Activated naive CD4-positive, alpha-beta T cell treated with anti-CD3 and anti-CD28 coated beads for 36 hours (primary cell): Measurements from ENCODE around the gene MSH3. TPM values are rescaled to one million over a fixed set of nuclear protein-coding genes. Genes with fewer than 3 reads are reported as not detected.

Source experiments
- CTCF ChIA-PET: fragments of 350-600 bp; sonication (Branson Sonifier 250); formaldehyde crosslinking; loops from one replicate; lab custom pipeline; 2021; ENCODE audit warnings: antibody characterized with exemption; lab: Charles Lee
- DNase-seq: peaks from one replicate; pipeline ENCODE4 v3.0.0-alpha.2; 2020
- H3K27ac Mint-ChIP-seq: one replicate; pipeline ENCODE4 v1.8.0; 2021; ENCODE audit warnings: mild to moderate bottlenecking, mixed read lengths
- H3K27me3 Mint-ChIP-seq: one replicate; pipeline ENCODE4 v1.8.0; 2021; ENCODE audit warnings: low read depth, mixed read lengths
- H3K36me3 Mint-ChIP-seq: one replicate; pipeline ENCODE4 v1.8.0; 2021; ENCODE audit warnings: low read depth, mixed read lengths
- H3K4me1 Mint-ChIP-seq: one replicate; pipeline ENCODE4 v1.8.0; 2021; ENCODE audit warnings: low read depth, mixed read lengths
- H3K4me3 Mint-ChIP-seq: one replicate; pipeline ENCODE4 v1.8.0; 2021; ENCODE audit warnings: mild to moderate bottlenecking, moderate library complexity, mixed read lengths
- H3K9me3 Mint-ChIP-seq: one replicate; pipeline ENCODE4 v1.8.0; 2021; ENCODE audit warnings: mixed read lengths
- intact Hi-C: fragments of 100-400 bp; cut with micrococcal nuclease; formaldehyde crosslinking; loops from one replicate; pipeline ENCODE4 v1.15.1; 2023
- total RNA-seq, 2 experiments: library from RNA; stranded (reverse); gene quantifications; one replicate each; pipeline ENCODE4 v1.2.3, GENCODE V29; 2021

Gene MSH3
- total RNA-seq, 2 experiments from 2014 or later = 25.1 to 25.8 TPM

DNA sequence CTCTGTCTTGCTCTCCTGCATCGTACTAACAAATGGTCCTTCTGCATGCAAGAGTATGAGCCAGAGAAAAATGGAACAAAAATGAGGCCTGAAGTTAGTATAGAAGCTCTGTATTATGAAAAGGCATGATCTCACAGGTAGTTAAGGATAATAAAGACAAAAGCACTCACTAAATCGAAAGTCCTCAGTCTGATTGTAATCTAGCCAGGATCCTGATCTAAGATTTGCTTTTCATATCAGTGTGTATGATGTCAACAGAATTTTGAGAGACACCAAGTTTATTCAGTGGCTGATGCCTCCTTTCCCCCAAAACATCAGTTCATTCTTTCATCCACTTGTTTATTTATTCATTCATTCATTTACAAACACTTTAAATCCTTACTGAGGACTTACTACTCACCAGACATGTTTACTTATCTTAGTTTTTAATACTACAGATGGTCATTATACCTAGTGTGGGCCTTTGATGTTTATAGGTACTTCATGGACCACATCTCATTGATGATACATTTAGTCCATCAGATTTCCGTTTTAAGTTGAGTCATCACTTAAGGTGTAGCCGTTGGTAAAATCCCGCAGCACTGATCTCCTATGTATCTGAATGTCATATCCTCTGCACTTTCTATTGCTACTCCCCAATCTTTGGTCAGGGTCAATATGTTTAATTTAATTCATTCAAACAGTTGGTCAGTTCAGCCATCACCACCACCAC, 105.6 kb downstream of the MSH3 start:
- Mint-ChIP-seq H3K4me1 (peaks cover 56% of the 10 kb centered on the region), H3K4me3 (no peak overlapping the region), H3K36me3 (peaks cover 22% of the 10 kb centered on the region), H3K27ac (no peak overlapping the region), H3K9me3 (no peaks in the 10 kb centered on the region), H3K27me3 (no peaks in the 10 kb centered on the region)
- CTCF ChIA-PET = no interaction called here
- DNase-seq = no peak
- intact Hi-C loops = loop anchor here (5.0 kb wide), 2 partner anchors 347 to 353 kb away; partner anchors contain the start of gene ZFYVE16

GRCh38 chr5:80760680-80761079, 106.2 kb downstream of the MSH3 start:
- Mint-ChIP-seq H3K27me3 (no peaks in the 10 kb centered on the region), H3K36me3 (peaks cover 25% of the 10 kb centered on the region), H3K4me1 (peaks cover 50% of the 10 kb centered on the region), H3K9me3 (no peaks in the 10 kb centered on the region), H3K4me3 (no peak overlapping the region), H3K27ac (no peak overlapping the region)
- intact Hi-C loops = no loop called here
- no peak for DNase-seq
- CTCF ChIA-PET = no interaction called here

DNA sequence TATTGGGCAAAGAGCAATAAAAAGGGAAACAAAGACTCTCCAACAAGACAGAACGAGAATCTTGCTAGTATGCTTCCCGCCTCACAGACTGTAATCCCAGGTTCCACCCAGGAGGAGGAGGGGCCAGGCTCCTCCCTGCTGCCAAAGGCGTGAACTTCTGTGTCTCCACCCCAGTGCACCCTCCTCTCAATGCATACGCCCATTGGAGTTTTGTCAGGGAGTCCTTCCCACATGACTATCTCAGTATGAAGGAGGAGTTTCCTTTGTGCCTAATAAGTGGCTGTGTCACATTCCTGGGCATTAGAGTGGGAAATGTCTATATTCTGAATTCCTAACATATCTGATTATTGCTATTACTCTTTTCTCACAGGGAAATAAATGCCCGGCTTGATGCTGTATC, 106.7 kb downstream of the MSH3 start:
- intact Hi-C loops = no loop called here
- Mint-ChIP-seq H3K27me3 (no peaks in the 10 kb centered on the region), H3K9me3 (no peaks in the 10 kb centered on the region), H3K4me3 (no peak overlapping the region), H3K27ac (no peak overlapping the region), H3K4me1 (peaks cover 45% of the 10 kb centered on the region), H3K36me3 (peaks cover 26% of the 10 kb centered on the region)
- CTCF ChIA-PET = no interaction called here
- DNase-seq = no peak

GRCh38 chr5:80761966-80762365, 107.5 kb downstream of the MSH3 start:
- Mint-ChIP-seq H3K9me3 (no peaks in the 10 kb centered on the region), H3K4me1 (peaks cover 37% of the 10 kb centered on the region), H3K27ac (no peak overlapping the region), H3K4me3 (no peak overlapping the region), H3K36me3 (peaks cover 26% of the 10 kb centered on the region), H3K27me3 (no peaks in the 10 kb centered on the region)
- no peak for DNase-seq
- intact Hi-C loops = no loop called here
- CTCF ChIA-PET = interaction anchor here (0.6 kb wide), 1 partner anchor 74 kb away, joined by 3 read pairs; no protein-coding TSS in a partner anchor

GRCh38 chr5:80762573-80762972, 108.1 kb downstream of the MSH3 start:
- Mint-ChIP-seq H3K4me1 (peaks cover 33% of the 10 kb centered on the region), H3K27ac (no peak overlapping the region), H3K27me3 (no peaks in the 10 kb centered on the region), H3K4me3 (no peak overlapping the region), H3K9me3 (no peaks in the 10 kb centered on the region), H3K36me3 (peaks cover 26% of the 10 kb centered on the region)
- intact Hi-C loops = no loop called here
- DNase-seq = no peak
- CTCF ChIA-PET = no interaction called here

GRCh38 chr5:80763211-80763610, 108.8 kb downstream of the MSH3 start:
- CTCF ChIA-PET = no interaction called here
- intact Hi-C loops = no loop called here
- no peak for DNase-seq
- Mint-ChIP-seq H3K4me3 (no peak overlapping the region), H3K27ac (no peak overlapping the region), H3K9me3 (no peaks in the 10 kb centered on the region), H3K27me3 (no peaks in the 10 kb centered on the region), H3K4me1 (peaks cover 26% of the 10 kb centered on the region), H3K36me3 (peaks cover 22% of the 10 kb centered on the region)

- no peak for DNase-seq
- CTCF ChIA-PET = interaction anchor here (0.6 kb wide), 2 partner anchors 237 to 434 kb away, joined by 4 to 5 read pairs; no protein-coding TSS in a partner anchor
- Mint-ChIP-seq H3K27me3 (no peaks in the 10 kb centered on the region), H3K27ac (no peak overlapping the region), H3K9me3 (no peaks in the 10 kb centered on the region), H3K4me1 (peaks cover 24% of the 10 kb centered on the region), H3K4me3 (no peak overlapping the region), H3K36me3 (peaks cover 25% of the 10 kb centered on the region)
- intact Hi-C loops = no loop called here
Observed at GRCh38 chr5:80763873-80764647, 109.6 kb downstream of the MSH3 start.

- intact Hi-C loops = no loop called here
- Mint-ChIP-seq H3K27ac (no peak overlapping the region), H3K27me3 (no peaks in the 10 kb centered on the region), H3K4me3 (no peak overlapping the region), H3K4me1 (peaks cover 17% of the 10 kb centered on the region), H3K36me3 (peaks cover 25% of the 10 kb centered on the region), H3K9me3 (no peaks in the 10 kb centered on the region)
- no peak for DNase-seq
- CTCF ChIA-PET = interaction anchor here (1.1 kb wide), 1 partner anchor 343 kb away, joined by 3 read pairs; no protein-coding TSS in a partner anchor
Observed at GRCh38 chr5:80764786-80765185, 110.3 kb downstream of the MSH3 start.

- peaks cover 25% of the 10 kb centered on the region for H3K36me3 Mint-ChIP-seq
- peaks cover 15% of the 10 kb centered on the region for H3K4me1 Mint-ChIP-seq
- CTCF ChIA-PET = interaction anchor here (1.1 kb wide), 1 partner anchor 9 kb away, joined by 3 read pairs; no protein-coding TSS in a partner anchor
- no peak overlapping the region for H3K27ac Mint-ChIP-seq
- H3K9me3 Mint-ChIP-seq = no peaks in the 10 kb centered on the region
- intact Hi-C loops = no loop called here
- H3K4me3 Mint-ChIP-seq = no peak overlapping the region
- DNase-seq = no peak
- H3K27me3 Mint-ChIP-seq = no peaks in the 10 kb centered on the region
Observed at GRCh38 chr5:80777347-80778287, 123.2 kb downstream of the MSH3 start.

- no peaks in the 10 kb centered on the region for H3K27me3 Mint-ChIP-seq
- intact Hi-C loops = no loop called here
- CTCF ChIA-PET = no interaction called here
- no peaks in the 10 kb centered on the region for H3K9me3 Mint-ChIP-seq
- DNase-seq = no peak
- H3K36me3 Mint-ChIP-seq = peaks cover 24% of the 10 kb centered on the region
- H3K4me3 Mint-ChIP-seq = no peak overlapping the region
- peaks cover 15% of the 10 kb centered on the region for H3K4me1 Mint-ChIP-seq
- H3K27ac Mint-ChIP-seq = no peak overlapping the region
Observed at GRCh38 chr5:80780024-80780423, 125.6 kb downstream of the MSH3 start.

DNA sequence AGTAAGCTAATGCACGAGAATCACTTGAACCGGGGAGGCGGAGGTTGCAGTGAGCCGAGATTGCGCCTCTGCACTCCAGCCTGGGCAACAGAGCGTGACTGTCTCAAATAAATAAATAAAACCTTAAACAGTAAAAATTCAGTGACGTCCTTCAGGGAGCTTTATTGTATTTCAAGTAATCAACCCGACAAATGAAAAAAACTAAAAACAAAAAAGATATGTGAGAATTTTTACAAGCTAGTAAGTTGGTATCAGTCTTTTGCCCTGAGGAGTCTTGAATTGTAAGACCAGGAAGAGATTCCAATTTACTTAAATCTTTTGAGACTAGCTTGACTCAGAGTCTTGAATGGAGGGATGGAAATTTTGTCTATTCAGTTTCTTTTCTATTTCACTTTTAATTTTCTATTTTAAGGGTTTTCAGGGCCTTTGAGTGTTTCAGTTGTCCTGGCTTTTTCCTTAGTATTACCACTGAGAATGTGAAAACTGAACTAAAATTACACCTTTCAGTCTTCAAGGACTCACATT, 126.4 kb downstream of the MSH3 start:
- DNase-seq = no peak
- intact Hi-C loops = no loop called here
- H3K9me3 Mint-ChIP-seq = no peaks in the 10 kb centered on the region
- peaks cover 15% of the 10 kb centered on the region for H3K4me1 Mint-ChIP-seq
- CTCF ChIA-PET = no interaction called here
- H3K36me3 Mint-ChIP-seq = peaks cover 28% of the 10 kb centered on the region
- H3K27me3 Mint-ChIP-seq = no peaks in the 10 kb centered on the region
- H3K4me3 Mint-ChIP-seq = no peak overlapping the region
- H3K27ac Mint-ChIP-seq = no peak overlapping the region

DNA sequence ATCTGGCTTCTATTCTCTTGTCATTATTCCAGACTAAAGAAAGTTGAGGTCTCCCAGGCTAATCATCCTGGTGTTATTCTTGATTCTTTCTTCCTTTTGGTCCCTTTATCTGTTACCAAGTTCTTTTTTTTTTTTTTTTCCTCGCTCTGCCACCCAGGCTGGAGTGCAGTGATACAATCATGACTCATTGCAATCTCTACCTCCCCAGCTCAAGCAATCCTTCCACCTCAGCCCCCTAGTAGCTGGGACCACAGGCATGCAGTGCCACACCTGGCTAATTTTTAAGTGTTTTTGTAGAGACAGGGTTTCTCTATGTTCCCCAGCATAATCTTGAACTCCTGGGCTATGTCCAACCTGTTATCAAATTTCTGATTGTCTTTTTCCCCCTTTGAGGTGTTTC, 126.9 kb downstream of the MSH3 start:
- Mint-ChIP-seq H3K9me3 (no peaks in the 10 kb centered on the region), H3K4me1 (peaks cover 15% of the 10 kb centered on the region), H3K27ac (no peak overlapping the region), H3K27me3 (no peaks in the 10 kb centered on the region), H3K4me3 (no peak overlapping the region), H3K36me3 (peaks cover 27% of the 10 kb centered on the region)
- no peak for DNase-seq
- intact Hi-C loops = no loop called here
- CTCF ChIA-PET = no interaction called here
